ENCODE measurements around the gene RNF224.
A peak's percentile ranks its signal among the peaks of the same experiment; 100 is the strongest.

Gene RNF224

GRCh38 chr9:137268538-137269201, 41.4 kb downstream of the RNF224 start:
- CTCF ChIA-PET: interaction anchor here (1.0 to 1.2 kb wide), 2 partner anchors 31 to 148 kb away, joined by 3 read pairs; no protein-coding TSS in a partner anchor
- peaks cover 7 to 66% (median 48%) of the 10 kb centered on the region in 4 experiments for H3K36me3 ChIP-seq (ENCODE audit: control insufficient read depth in 4 of 4, insufficient read depth in 4 of 4, low read length in 3 of 4)
- 86% methylated on average over 19 of the region's 19 CpGs for WGBS (ENCODE audit: insufficient coverage)

GRCh38 chr9:137269231-137269772, 42.0 kb downstream of the RNF224 start:
- peaks cover 7 to 60% (median 44%) of the 10 kb centered on the region in 4 experiments for H3K36me3 ChIP-seq (ENCODE audit: control insufficient read depth in 4 of 4, insufficient read depth in 4 of 4, low read length in 3 of 4)
- POLR2A ChIA-PET: no interaction called here
- H3K4me3 ChIP-seq (ENCODE audit: control insufficient read depth in 1 of 7, extremely low read depth in 1 of 7, insufficient read depth in 4 of 7, low read depth in 2 of 7, low read length in 6 of 7): no peak overlapping the region
- no peak overlapping the region for H3K27ac ChIP-seq (ENCODE audit: insufficient read depth in 1 of 2, low read depth in 1 of 2, low read length in 2 of 2, poor library complexity in 1 of 2, severe bottlenecking in 2 of 2)
- H3K9me3 ChIP-seq (ENCODE audit: control extremely low read depth in 1 of 5, control insufficient read depth in 4 of 5, insufficient read depth in 2 of 5, low read depth in 1 of 5, low read length in 4 of 5): no peaks in the 10 kb centered on the region
- WGBS (ENCODE audit: insufficient coverage): 91% methylated on average over 16 of the region's 17 CpGs
- CTCF ChIA-PET: interaction anchor here (0.9 to 1.0 kb wide), 2 partner anchors 13 to 149 kb away, joined by 3 read pairs; no protein-coding TSS in a partner anchor
- peaks cover 0 to 45% (median 39%) of the 10 kb centered on the region in 4 experiments for H3K4me1 ChIP-seq (ENCODE audit: control extremely low read depth in 1 of 4, control insufficient read depth in 4 of 4, insufficient read depth in 4 of 4, low read length in 3 of 4)
- DNase-seq: no peak
- no peaks in the 10 kb centered on the region for H3K27me3 ChIP-seq (replicated peaks in 2 of 5; ENCODE audit: control insufficient read depth in 4 of 5, insufficient read depth in 5 of 5, low read length in 4 of 5)

More at GRCh38 chr9:137268538-137269201, 41.4 kb downstream of the RNF224 start:
- POLR2A ChIA-PET: no interaction called here
- peaks cover 0 to 40% (median 39%) of the 10 kb centered on the region in 4 experiments for H3K4me1 ChIP-seq (ENCODE audit: control extremely low read depth in 1 of 4, control insufficient read depth in 4 of 4, insufficient read depth in 4 of 4, low read length in 3 of 4)
- no peak overlapping the region for H3K4me3 ChIP-seq (ENCODE audit: control insufficient read depth in 1 of 7, extremely low read depth in 1 of 7, insufficient read depth in 4 of 7, low read depth in 2 of 7, low read length in 6 of 7)
- H3K9me3 ChIP-seq (ENCODE audit: control extremely low read depth in 1 of 5, control insufficient read depth in 4 of 5, insufficient read depth in 2 of 5, low read depth in 1 of 5, low read length in 4 of 5): no peaks in the 10 kb centered on the region
- no peak for DNase-seq
- no peaks in the 10 kb centered on the region for H3K27me3 ChIP-seq (replicated peaks in 2 of 5; ENCODE audit: control insufficient read depth in 4 of 5, insufficient read depth in 5 of 5, low read length in 4 of 5)
- H3K27ac ChIP-seq (ENCODE audit: insufficient read depth in 1 of 2, low read depth in 1 of 2, low read length in 2 of 2, poor library complexity in 1 of 2, severe bottlenecking in 2 of 2): no peak overlapping the region

- ChIA-PET CTCF (interaction anchor here (1.3 to 1.5 kb wide), 3 partner anchors 9 to 15 kb away, joined by 3 to 7 read pairs (median 4); no protein-coding TSS in a partner anchor), POLR2A (interaction anchor here (0.6 kb wide), 1 partner anchor 166 kb away, joined by 3 read pairs; no protein-coding TSS in a partner anchor)
Measured at GRCh38 chr9:137270929-137271695, 43.8 kb downstream of the RNF224 start.

GRCh38 chr9:137271696-137272076, 44.4 kb downstream of the RNF224 start:
- DNase-seq: no peak
- Histone ChIP-seq H3K27ac (ENCODE audit: insufficient read depth in 1 of 2, low read depth in 1 of 2, low read length in 2 of 2, poor library complexity in 1 of 2, severe bottlenecking in 2 of 2) (no peak overlapping the region), H3K4me3 (ENCODE audit: control insufficient read depth in 1 of 7, extremely low read depth in 1 of 7, insufficient read depth in 4 of 7, low read depth in 2 of 7, low read length in 6 of 7) (peak overlapping the region in 1 of 7 experiments; percentile 10), H3K4me1 (ENCODE audit: control extremely low read depth in 1 of 4, control insufficient read depth in 4 of 4, insufficient read depth in 4 of 4, low read length in 3 of 4) (peaks cover 0 to 67% (median 58%) of the 10 kb centered on the region in 4 experiments), H3K9me3 (ENCODE audit: control extremely low read depth in 1 of 5, control insufficient read depth in 4 of 5, insufficient read depth in 2 of 5, low read depth in 1 of 5, low read length in 4 of 5) (no peaks in the 10 kb centered on the region), H3K27me3 (replicated peaks in 2 of 5; ENCODE audit: control insufficient read depth in 4 of 5, insufficient read depth in 5 of 5, low read length in 4 of 5) (no peaks in the 10 kb centered on the region), H3K36me3 (ENCODE audit: control insufficient read depth in 4 of 4, insufficient read depth in 4 of 4, low read length in 3 of 4) (peaks cover 3 to 45% (median 28%) of the 10 kb centered on the region in 4 experiments)
- ChIA-PET CTCF (interaction anchor here (1.3 to 1.5 kb wide), 3 partner anchors 8 to 15 kb away, joined by 3 to 7 read pairs (median 4); no protein-coding TSS in a partner anchor), POLR2A (no interaction called here)
- 8% methylated on average over 3 of the region's 3 CpGs for WGBS (ENCODE audit: insufficient coverage)

More at GRCh38 chr9:137270929-137271695, 43.8 kb downstream of the RNF224 start:
- peak in 2 of 3 donors; percentile 76 to 81 for DNase-seq
- Histone ChIP-seq H3K27ac (ENCODE audit: insufficient read depth in 1 of 2, low read depth in 1 of 2, low read length in 2 of 2, poor library complexity in 1 of 2, severe bottlenecking in 2 of 2) (no peak overlapping the region), H3K4me3 (ENCODE audit: control insufficient read depth in 1 of 7, extremely low read depth in 1 of 7, insufficient read depth in 4 of 7, low read depth in 2 of 7, low read length in 6 of 7) (peak overlapping the region in 1 of 7 experiments; percentile 5), H3K36me3 (ENCODE audit: control insufficient read depth in 4 of 4, insufficient read depth in 4 of 4, low read length in 3 of 4) (peaks cover 3 to 51% (median 33%) of the 10 kb centered on the region in 4 experiments), H3K9me3 (ENCODE audit: control extremely low read depth in 1 of 5, control insufficient read depth in 4 of 5, insufficient read depth in 2 of 5, low read depth in 1 of 5, low read length in 4 of 5) (no peaks in the 10 kb centered on the region), H3K27me3 (replicated peaks in 2 of 5; ENCODE audit: control insufficient read depth in 4 of 5, insufficient read depth in 5 of 5, low read length in 4 of 5) (no peaks in the 10 kb centered on the region), H3K4me1 (ENCODE audit: control extremely low read depth in 1 of 4, control insufficient read depth in 4 of 4, insufficient read depth in 4 of 4, low read length in 3 of 4) (peaks cover 0 to 61% (median 52%) of the 10 kb centered on the region in 4 experiments)
- WGBS (ENCODE audit: insufficient coverage): 65% methylated on average over 29 of the region's 32 CpGs

- ChIA-PET POLR2A (no interaction called here), CTCF (interaction anchor here (1.0 to 2.6 kb wide), 5 partner anchors 10 to 36 kb away, joined by 3 to 13 read pairs (median 3); no protein-coding TSS in a partner anchor)
- 96% methylated on average over 36 of the region's 39 CpGs for WGBS (ENCODE audit: insufficient coverage)
- Histone ChIP-seq H3K27me3 (replicated peaks in 2 of 5; ENCODE audit: control insufficient read depth in 4 of 5, insufficient read depth in 5 of 5, low read length in 4 of 5) (no peaks in the 10 kb centered on the region), H3K4me3 (ENCODE audit: control insufficient read depth in 1 of 7, extremely low read depth in 1 of 7, insufficient read depth in 4 of 7, low read depth in 2 of 7, low read length in 6 of 7) (no peak overlapping the region), H3K27ac (ENCODE audit: insufficient read depth in 1 of 2, low read depth in 1 of 2, low read length in 2 of 2, poor library complexity in 1 of 2, severe bottlenecking in 2 of 2) (no peak overlapping the region), H3K4me1 (ENCODE audit: control extremely low read depth in 1 of 4, control insufficient read depth in 4 of 4, insufficient read depth in 4 of 4, low read length in 3 of 4) (peaks cover 0 to 72% (median 66%) of the 10 kb centered on the region in 4 experiments), H3K9me3 (ENCODE audit: control extremely low read depth in 1 of 5, control insufficient read depth in 4 of 5, insufficient read depth in 2 of 5, low read depth in 1 of 5, low read length in 4 of 5) (no peaks in the 10 kb centered on the region), H3K36me3 (ENCODE audit: control insufficient read depth in 4 of 4, insufficient read depth in 4 of 4, low read length in 3 of 4) (peaks cover 3 to 39% (median 25%) of the 10 kb centered on the region in 4 experiments)
- no peak for DNase-seq
Measured at GRCh38 chr9:137272241-137273094, 45.2 kb downstream of the RNF224 start.

GRCh38 chr9:137273095-137273490, 45.8 kb downstream of the RNF224 start:
- H3K27ac ChIP-seq (ENCODE audit: insufficient read depth in 1 of 2, low read depth in 1 of 2, low read length in 2 of 2, poor library complexity in 1 of 2, severe bottlenecking in 2 of 2): no peak overlapping the region
- ChIA-PET POLR2A (no interaction called here), CTCF (interaction anchor here (0.5 to 2.6 kb wide), 5 partner anchors 9 to 177 kb away, joined by 3 to 13 read pairs (median 3); no protein-coding TSS in a partner anchor)
- no peak overlapping the region for H3K4me3 ChIP-seq (ENCODE audit: control insufficient read depth in 1 of 7, extremely low read depth in 1 of 7, insufficient read depth in 4 of 7, low read depth in 2 of 7, low read length in 6 of 7)
- H3K36me3 ChIP-seq (ENCODE audit: control insufficient read depth in 4 of 4, insufficient read depth in 4 of 4, low read length in 3 of 4): peaks cover 3 to 37% (median 25%) of the 10 kb centered on the region in 4 experiments
- no peaks in the 10 kb centered on the region for H3K27me3 ChIP-seq (replicated peaks in 2 of 5; ENCODE audit: control insufficient read depth in 4 of 5, insufficient read depth in 5 of 5, low read length in 4 of 5)
- H3K4me1 ChIP-seq (ENCODE audit: control extremely low read depth in 1 of 4, control insufficient read depth in 4 of 4, insufficient read depth in 4 of 4, low read length in 3 of 4): peaks cover 0 to 70% (median 65%) of the 10 kb centered on the region in 4 experiments
- 92% methylated on average over 12 of the region's 13 CpGs for WGBS (ENCODE audit: insufficient coverage)
- H3K9me3 ChIP-seq (ENCODE audit: control extremely low read depth in 1 of 5, control insufficient read depth in 4 of 5, insufficient read depth in 2 of 5, low read depth in 1 of 5, low read length in 4 of 5): no peaks in the 10 kb centered on the region
- no peak for DNase-seq

Measured in common myeloid progenitor, CD34-positive (primary cell).